ENCODE results near the gene CEP63.

The CEP63 gene

DNA sequence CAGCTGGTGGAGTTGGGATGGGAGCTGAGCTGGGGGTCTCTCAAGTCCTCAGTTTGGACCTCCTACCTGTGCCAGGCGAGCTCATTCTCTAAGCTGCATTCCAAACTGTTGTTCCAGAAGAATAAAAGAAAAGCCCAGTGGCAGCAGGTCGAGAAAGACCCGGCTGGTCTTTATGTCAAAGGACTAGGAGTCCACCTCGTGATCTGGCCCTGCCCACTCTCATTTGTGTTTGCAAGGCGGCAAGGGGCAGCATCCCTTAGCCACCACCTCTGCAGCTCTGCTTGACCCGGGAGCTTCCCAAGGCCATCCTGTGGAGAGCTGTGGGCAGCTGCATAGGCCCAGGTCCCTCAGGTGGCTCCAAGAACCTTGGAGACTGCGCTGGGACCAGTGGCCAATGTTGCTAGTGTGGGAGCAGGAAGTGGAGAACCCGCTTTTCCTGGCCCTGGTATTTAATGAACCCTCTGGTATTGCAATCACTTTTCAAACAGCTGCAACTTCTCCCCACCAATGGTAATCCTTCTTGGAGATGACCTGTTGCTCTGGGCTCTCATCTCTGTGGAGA is 134.1 kb downstream of the CEP63 start:
- Histone ChIP-seq H3K36me3 (ENCODE audit: control insufficient read depth, insufficient read depth, low read length) (no peaks in the 10 kb centered on the region), H3K27me3 (ENCODE audit: control insufficient read depth, insufficient read depth, low read length) (no peaks in the 10 kb centered on the region), H3K9ac (ENCODE audit: low read length) (no peak overlapping the region), H3K27ac (ENCODE audit: low read depth, low read length) (no peak overlapping the region), H3K4me3 (ENCODE audit: low read length) (no peak overlapping the region), H3K4me1 (ENCODE audit: control insufficient read depth, insufficient read depth, low read length) (no peaks in the 10 kb centered on the region)

GRCh38 chr3:134620476-134621115 is 134.7 kb downstream of the CEP63 start:
- Histone ChIP-seq H3K27ac (ENCODE audit: low read depth, low read length) (no peak overlapping the region), H3K9ac (ENCODE audit: low read length) (no peak overlapping the region)

GRCh38 chr3:134621854-134622253 is 136.0 kb downstream of the CEP63 start:
- no peak overlapping the region for H3K27ac ChIP-seq (ENCODE audit: low read depth, low read length)
- no peak overlapping the region for H3K9ac ChIP-seq (ENCODE audit: low read length)
- H3K4me3 ChIP-seq (ENCODE audit: low read length): no peak overlapping the region
- no peaks in the 10 kb centered on the region for H3K4me1 ChIP-seq (ENCODE audit: control insufficient read depth, insufficient read depth, low read length)
- H3K27me3 ChIP-seq (ENCODE audit: control insufficient read depth, insufficient read depth, low read length): no peaks in the 10 kb centered on the region
- no peaks in the 10 kb centered on the region for H3K36me3 ChIP-seq (ENCODE audit: control insufficient read depth, insufficient read depth, low read length)

More at GRCh38 chr3:134620476-134621115, 134.7 kb downstream of the CEP63 start:
- Histone ChIP-seq H3K36me3 (ENCODE audit: control insufficient read depth, insufficient read depth, low read length) (no peaks in the 10 kb centered on the region), H3K4me3 (ENCODE audit: low read length) (no peak overlapping the region), H3K27me3 (ENCODE audit: control insufficient read depth, insufficient read depth, low read length) (no peaks in the 10 kb centered on the region), H3K4me1 (ENCODE audit: control insufficient read depth, insufficient read depth, low read length) (no peaks in the 10 kb centered on the region)

DNA sequence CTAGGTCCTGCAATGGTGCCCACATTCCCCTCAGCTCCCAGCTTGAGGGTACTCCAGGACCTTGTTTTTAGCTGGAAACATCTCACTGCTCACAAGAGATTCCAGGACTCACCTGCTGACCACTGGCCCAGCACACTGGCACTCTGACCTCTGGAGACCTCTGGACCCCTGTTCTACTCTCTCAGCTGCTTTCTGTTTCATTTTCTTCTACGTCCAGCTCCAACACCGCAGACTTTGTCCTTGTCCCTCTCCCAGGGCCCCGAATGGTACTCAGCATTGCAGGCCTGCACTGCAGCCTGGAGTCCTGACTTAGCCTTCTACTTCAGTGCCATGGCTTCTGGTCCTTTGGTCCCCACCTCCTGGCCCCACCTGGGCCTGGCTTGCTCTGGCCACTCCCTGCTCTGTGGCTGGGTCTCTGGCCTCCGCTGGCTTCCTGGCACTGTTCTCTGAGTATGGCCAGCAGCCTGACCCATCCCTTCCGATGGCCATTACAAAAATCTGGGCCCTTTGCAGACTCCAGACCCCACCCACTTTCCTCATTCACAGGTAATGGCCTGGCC is 137.0 kb downstream of the CEP63 start:
- Histone ChIP-seq H3K4me3 (ENCODE audit: low read length) (no peak overlapping the region), H3K27ac (ENCODE audit: low read depth, low read length) (no peak overlapping the region), H3K27me3 (ENCODE audit: control insufficient read depth, insufficient read depth, low read length) (no peaks in the 10 kb centered on the region), H3K36me3 (ENCODE audit: control insufficient read depth, insufficient read depth, low read length) (no peaks in the 10 kb centered on the region), H3K9ac (ENCODE audit: low read length) (no peak overlapping the region), H3K4me1 (ENCODE audit: control insufficient read depth, insufficient read depth, low read length) (no peaks in the 10 kb centered on the region)

GRCh38 chr3:134623615-134624245 is 137.9 kb downstream of the CEP63 start:
- no peak overlapping the region for H3K9ac ChIP-seq (ENCODE audit: low read length)
- H3K27ac ChIP-seq (ENCODE audit: low read depth, low read length): no peak overlapping the region
- no peaks in the 10 kb centered on the region for H3K27me3 ChIP-seq (ENCODE audit: control insufficient read depth, insufficient read depth, low read length)
- no peak overlapping the region for H3K4me3 ChIP-seq (ENCODE audit: low read length)
- H3K4me1 ChIP-seq (ENCODE audit: control insufficient read depth, insufficient read depth, low read length): no peaks in the 10 kb centered on the region
- H3K36me3 ChIP-seq (ENCODE audit: control insufficient read depth, insufficient read depth, low read length): no peaks in the 10 kb centered on the region

All from rectal smooth muscle tissue (tissue), 1 donor.